HepG2 (cell line): ENCODE data around the gene DNASE1L2. TPM values are rescaled to one million over a fixed set of nuclear protein-coding genes. Genes with fewer than 3 reads are reported as not detected.

Source experiments
- ARHGAP35 ChIP-seq: sonication (generic); formaldehyde crosslinking; IDR thresholded peaks from 2 replicates; pipeline ENCODE4 v1.9.0; 2022; ENCODE audit warnings: mild to moderate bottlenecking, inconsistent platforms, moderate library complexity, missing genetic modification reagents, borderline replicate concordance
- ATM ChIP-seq: fragments of 450-650 bp; IDR thresholded peaks from 2 replicates; pipeline ENCODE4 v1.7.1; 2017; ENCODE audit warnings: mild to moderate bottlenecking, borderline replicate concordance
- GATAD2A ChIP-seq: IDR thresholded peaks from 2 replicates; pipeline ENCODE4 v1.6.1; 2016
- HDAC6 ChIP-seq: fragments of 200-600 bp; sonication (generic); IDR thresholded peaks from 2 replicates; pipeline ENCODE4 v1.7.0; 2017; ENCODE audit warnings: mild to moderate bottlenecking, antibody characterized with exemption, low read length, low read depth
- MED1 ChIP-seq: sonication (generic); formaldehyde crosslinking; IDR thresholded peaks from 2 replicates; pipeline ENCODE4 v1.4.0; 2020; ENCODE audit warnings: missing genetic modification reagents
- MEIS2 ChIP-seq: sonication (generic); formaldehyde crosslinking; IDR thresholded peaks from 2 replicates; pipeline ENCODE4 v1.9.0; 2021; ENCODE audit warnings: mild to moderate bottlenecking, missing genetic modification reagents
- NFYC ChIP-seq: IDR thresholded peaks from 2 replicates; pipeline ENCODE4 v1.6.1; 2016; ENCODE audit warnings: missing genetic modification reagents, missing compliant biosample characterization
- PTBP1 ChIP-seq: fragments of 200-400 bp; formaldehyde crosslinking; IDR thresholded peaks from 2 replicates; pipeline ENCODE4 v1.6.1; 2018; ENCODE audit warnings: low read length, low read depth; ENCODE audit not compliant: poor library complexity, severe bottlenecking
- RFX1 ChIP-seq: fragments of 450-650 bp; IDR thresholded peaks from 2 replicates; pipeline ENCODE4 v1.6.1; 2017
- RFXANK ChIP-seq: IDR thresholded peaks from 2 replicates; pipeline ENCODE4 v1.6.1; 2016
- ZBTB7B ChIP-seq: sonication (generic); formaldehyde crosslinking; IDR thresholded peaks from 2 replicates; pipeline ENCODE4 v1.4.0; 2020; ENCODE audit warnings: missing genetic modification reagents
- ZEB1 ChIP-seq: IDR thresholded peaks from 2 replicates; pipeline ENCODE4 v1.6.1; 2012; ENCODE audit warnings: mild to moderate bottlenecking, low read depth, inconsistent platforms; ENCODE audit not compliant: insufficient replicate concordance
- ZNF225 ChIP-seq: sonication (generic); formaldehyde crosslinking; IDR thresholded peaks from 2 replicates; pipeline ENCODE4 v1.4.0; 2020; ENCODE audit warnings: mild to moderate bottlenecking, missing genetic modification reagents
- ZNF235 ChIP-seq: sonication (generic); formaldehyde crosslinking; IDR thresholded peaks from 2 replicates; pipeline ENCODE4 v1.8.1; 2023; ENCODE audit warnings: mild to moderate bottlenecking, missing genetic modification reagents, borderline replicate concordance
- ZNF329 ChIP-seq: sonication (generic); formaldehyde crosslinking; IDR thresholded peaks from 2 replicates; pipeline ENCODE4 v1.9.0; 2021; ENCODE audit warnings: low read depth, mild to moderate bottlenecking, missing genetic modification reagents
- ZNF552 ChIP-seq: sonication (generic); formaldehyde crosslinking; IDR thresholded peaks from 2 replicates; pipeline ENCODE4 v1.9.0; 2022; ENCODE audit warnings: missing genetic modification reagents, mild to moderate bottlenecking, borderline replicate concordance
- ZNF672 ChIP-seq: sonication (generic); formaldehyde crosslinking; IDR thresholded peaks from 2 replicates; pipeline ENCODE4 v1.8.1; 2022; ENCODE audit warnings: missing genetic modification reagents
- ZNF747 ChIP-seq: sonication (generic); formaldehyde crosslinking; IDR thresholded peaks from 2 replicates; pipeline ENCODE4 v1.8.1; 2023; ENCODE audit warnings: missing genetic modification reagents, mild to moderate bottlenecking, borderline replicate concordance
- ZNF773 ChIP-seq: sonication (generic); formaldehyde crosslinking; IDR thresholded peaks from 2 replicates; pipeline ENCODE4 v1.4.0; 2020; ENCODE audit warnings: missing genetic modification reagents, borderline replicate concordance
- polyA plus RNA-seq, 8 experiments: library from polyadenylated mRNA; depleted of rRNA in 3 of 8; stranded (reverse) in 7 of 8; unstranded in 1 of 8; fragments of >200 nt; fragmentation: Illumina TruSeq in 4 of 8; extraction: Trizol in 4 of 8; gene quantifications; 2 replicates each; pipeline versions ENCODE4 v1.2.1 to v1.2.3, GENCODE V29; 2011 to 2016; ENCODE audit warnings: low read depth in 4 of 8, missing spikeins in 1 of 8, mixed read lengths in 1 of 8; ENCODE audit not compliant: insufficient read depth in 1 of 8
- total RNA-seq, 5 experiments: library from RNA; depleted of rRNA; stranded (reverse); fragments of >200 nt; fragmentation: Illumina TruSeq; extraction: Trizol; gene quantifications; 2 replicates each; pipeline ENCODE4 v1.2.3, GENCODE V29; 2016; ENCODE audit warnings: low read depth in 1 of 5
- TF ChIP-seq, protein P1 (sequence below): sonication (generic); formaldehyde crosslinking; IDR thresholded peaks from 2 replicates; pipeline ENCODE4 v1.8.1; 2023; ENCODE audit warnings: mild to moderate bottlenecking, missing genetic modification reagents
- TF ChIP-seq, protein P2 (sequence below): sonication (generic); formaldehyde crosslinking; IDR thresholded peaks from 2 replicates; pipeline ENCODE4 v1.4.0; 2020; ENCODE audit warnings: missing genetic modification reagents
- TF ChIP-seq, protein P3 (sequence below): IDR thresholded peaks from 2 replicates; pipeline ENCODE4 v1.6.1; 2016; ENCODE audit warnings: missing biosample characterization, missing genetic modification reagents, low read depth

Gene DNASE1L2
- total and polyA plus RNA-seq, 2 of the 13 experiments (the other 11 are each of a cell fraction or from before 2014, with no cell fraction given): 0.44 to 0.50 TPM

DNA sequence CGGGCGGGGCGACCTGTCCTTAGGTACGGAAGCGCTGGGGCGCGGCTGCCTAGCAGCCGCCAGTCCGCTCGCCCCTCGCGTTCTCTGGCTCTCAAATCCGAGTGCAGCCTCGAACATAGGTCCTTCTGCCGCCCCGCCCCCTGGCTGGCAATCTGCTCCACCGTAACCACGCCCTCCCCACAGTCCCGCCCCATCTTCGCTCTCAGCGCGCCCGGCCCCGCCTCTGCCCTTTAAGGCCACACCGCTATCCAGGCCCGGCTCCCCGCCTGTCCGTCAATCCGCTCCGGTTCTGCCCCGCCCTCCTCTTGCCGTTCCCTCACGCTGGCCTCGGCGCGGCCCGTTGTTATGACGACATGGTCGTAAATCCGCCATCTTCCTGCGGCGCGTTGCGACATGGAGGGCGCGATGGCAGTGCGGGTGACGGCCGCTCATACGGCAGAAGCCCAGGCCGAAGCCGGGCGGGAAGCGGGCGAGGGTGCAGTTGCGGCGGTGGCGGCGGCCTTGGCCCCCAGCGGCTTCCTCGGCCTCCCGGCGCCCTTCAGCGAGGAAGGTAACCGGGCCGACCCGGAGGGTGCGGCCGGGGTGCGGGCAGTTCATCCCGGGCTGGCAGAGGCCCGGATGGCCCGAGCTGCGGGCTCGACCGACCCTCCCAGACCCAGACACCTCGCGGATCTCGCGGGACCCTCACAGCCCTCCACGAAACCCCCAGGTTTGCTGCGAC, 12.9 kb upstream of the DNASE1L2 start, which contains the start of gene E4F1 (continued):
- TF ChIP-seq GATAD2A (CRISPR knock-in tag) (no peak; the same call in 1 of the 2 replicates), RFXANK (CRISPR knock-in tag) (no peak), ZNF225 (CRISPR knock-in tag) (peak; percentile 70), MED1 (CRISPR knock-in tag) (peak; percentile 56), ZEB1 (no peak), ZNF672 (CRISPR knock-in tag) (no peak), ZNF747 (peak; percentile 83; the same call in 1 of the 2 replicates), HDAC6 (no peak), ZNF773 (CRISPR knock-in tag) (no peak; the same call in 1 of the 2 replicates), ZNF235 (no peak; the same call in 1 of the 2 replicates), ZNF552 (no peak), MEIS2 (peak; percentile 94), ARHGAP35 (CRISPR knock-in tag) (peak; percentile 41; the same call in 1 of the 2 replicates), ATM (no peak), PTBP1 (no peak), ZNF329 (CRISPR knock-in tag) (no peak), ZBTB7B (CRISPR knock-in tag) (no peak), RFX1 (peak; percentile 96), NFYC (CRISPR knock-in tag) (peak; percentile 54; the same call in 1 of the 2 replicates)
- TF ChIP-seq, protein P1, sequence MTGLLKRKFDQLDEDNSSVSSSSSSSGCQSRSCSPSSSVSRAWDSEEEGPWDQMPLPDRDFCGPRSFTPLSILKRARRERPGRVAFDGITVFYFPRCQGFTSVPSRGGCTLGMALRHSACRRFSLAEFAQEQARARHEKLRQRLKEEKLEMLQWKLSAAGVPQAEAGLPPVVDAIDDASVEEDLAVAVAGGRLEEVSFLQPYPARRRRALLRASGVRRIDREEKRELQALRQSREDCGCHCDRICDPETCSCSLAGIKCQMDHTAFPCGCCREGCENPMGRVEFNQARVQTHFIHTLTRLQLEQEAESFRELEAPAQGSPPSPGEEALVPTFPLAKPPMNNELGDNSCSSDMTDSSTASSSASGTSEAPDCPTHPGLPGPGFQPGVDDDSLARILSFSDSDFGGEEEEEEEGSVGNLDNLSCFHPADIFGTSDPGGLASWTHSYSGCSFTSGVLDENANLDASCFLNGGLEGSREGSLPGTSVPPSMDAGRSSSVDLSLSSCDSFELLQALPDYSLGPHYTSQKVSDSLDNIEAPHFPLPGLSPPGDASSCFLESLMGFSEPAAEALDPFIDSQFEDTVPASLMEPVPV (CRISPR knock-in tag): peak; percentile 66; the same call in 1 of the 2 replicates
- TF ChIP-seq, protein P2, sequence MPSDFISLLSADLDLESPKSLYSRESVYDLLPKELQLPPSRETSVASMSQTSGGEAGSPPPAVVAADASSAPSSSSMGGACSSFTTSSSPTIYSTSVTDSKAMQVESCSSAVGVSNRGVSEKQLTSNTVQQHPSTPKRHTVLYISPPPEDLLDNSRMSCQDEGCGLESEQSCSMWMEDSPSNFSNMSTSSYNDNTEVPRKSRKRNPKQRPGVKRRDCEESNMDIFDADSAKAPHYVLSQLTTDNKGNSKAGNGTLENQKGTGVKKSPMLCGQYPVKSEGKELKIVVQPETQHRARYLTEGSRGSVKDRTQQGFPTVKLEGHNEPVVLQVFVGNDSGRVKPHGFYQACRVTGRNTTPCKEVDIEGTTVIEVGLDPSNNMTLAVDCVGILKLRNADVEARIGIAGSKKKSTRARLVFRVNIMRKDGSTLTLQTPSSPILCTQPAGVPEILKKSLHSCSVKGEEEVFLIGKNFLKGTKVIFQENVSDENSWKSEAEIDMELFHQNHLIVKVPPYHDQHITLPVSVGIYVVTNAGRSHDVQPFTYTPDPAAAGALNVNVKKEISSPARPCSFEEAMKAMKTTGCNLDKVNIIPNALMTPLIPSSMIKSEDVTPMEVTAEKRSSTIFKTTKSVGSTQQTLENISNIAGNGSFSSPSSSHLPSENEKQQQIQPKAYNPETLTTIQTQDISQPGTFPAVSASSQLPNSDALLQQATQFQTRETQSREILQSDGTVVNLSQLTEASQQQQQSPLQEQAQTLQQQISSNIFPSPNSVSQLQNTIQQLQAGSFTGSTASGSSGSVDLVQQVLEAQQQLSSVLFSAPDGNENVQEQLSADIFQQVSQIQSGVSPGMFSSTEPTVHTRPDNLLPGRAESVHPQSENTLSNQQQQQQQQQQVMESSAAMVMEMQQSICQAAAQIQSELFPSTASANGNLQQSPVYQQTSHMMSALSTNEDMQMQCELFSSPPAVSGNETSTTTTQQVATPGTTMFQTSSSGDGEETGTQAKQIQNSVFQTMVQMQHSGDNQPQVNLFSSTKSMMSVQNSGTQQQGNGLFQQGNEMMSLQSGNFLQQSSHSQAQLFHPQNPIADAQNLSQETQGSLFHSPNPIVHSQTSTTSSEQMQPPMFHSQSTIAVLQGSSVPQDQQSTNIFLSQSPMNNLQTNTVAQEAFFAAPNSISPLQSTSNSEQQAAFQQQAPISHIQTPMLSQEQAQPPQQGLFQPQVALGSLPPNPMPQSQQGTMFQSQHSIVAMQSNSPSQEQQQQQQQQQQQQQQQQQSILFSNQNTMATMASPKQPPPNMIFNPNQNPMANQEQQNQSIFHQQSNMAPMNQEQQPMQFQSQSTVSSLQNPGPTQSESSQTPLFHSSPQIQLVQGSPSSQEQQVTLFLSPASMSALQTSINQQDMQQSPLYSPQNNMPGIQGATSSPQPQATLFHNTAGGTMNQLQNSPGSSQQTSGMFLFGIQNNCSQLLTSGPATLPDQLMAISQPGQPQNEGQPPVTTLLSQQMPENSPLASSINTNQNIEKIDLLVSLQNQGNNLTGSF: peak; percentile 71; the same call in 1 of the 2 replicates
- TF ChIP-seq, protein P3, sequence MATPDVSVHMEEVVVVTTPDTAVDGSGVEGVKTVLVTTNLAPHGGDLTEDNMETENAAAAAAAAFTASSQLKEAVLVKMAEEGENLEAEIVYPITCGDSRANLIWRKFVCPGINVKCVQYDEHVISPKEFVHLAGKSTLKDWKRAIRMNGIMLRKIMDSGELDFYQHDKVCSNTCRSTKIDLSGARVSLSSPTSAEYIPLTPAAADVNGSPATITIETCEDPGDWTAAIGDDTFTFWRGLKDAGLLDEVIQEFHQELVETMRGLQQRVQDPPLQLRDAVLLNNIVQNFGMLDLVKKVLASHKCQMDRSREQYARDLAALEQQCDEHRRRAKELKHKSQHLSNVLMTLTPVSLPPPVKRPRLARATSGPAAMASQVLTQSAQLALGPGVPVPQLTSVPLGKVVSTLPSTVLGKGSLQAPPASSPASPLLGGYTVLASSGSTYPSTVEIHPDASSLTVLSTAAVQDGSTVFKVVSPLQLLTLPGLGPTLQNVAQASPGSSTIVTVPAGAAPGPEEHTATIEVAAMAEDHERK (CRISPR knock-in tag): peak; percentile 83
